Right atrium auricular region (tissue), 2 donors: Measurements from ENCODE around the gene ITIH4. TPM values are rescaled to one million over a fixed set of nuclear protein-coding genes. Genes with fewer than 3 reads are reported as not detected.

ENCODE experiments used
- DNase-seq: peaks from one replicate; pipeline ENCODE4 v3.0.0-alpha.2; 2019; ENCODE audit warnings: low spot score
- H3K27ac ChIP-seq, 2 donors: fragments of 200-600 bp; sonication (generic); 1 replicate in 1 of 2; 2 replicates in 1 of 2; pipeline ENCODE4 v1.5.1; 2016 to 2019
- H3K27me3 ChIP-seq, 2 donors: fragments of 200-600 bp; sonication (generic); one replicate each; pipeline versions ENCODE4 v1.5.1 to v1.6.0; 2017 to 2019
- H3K36me3 ChIP-seq: fragments of 200-600 bp; sonication (generic); one replicate; pipeline ENCODE4 v1.5.1; 2016
- H3K4me1 ChIP-seq, 2 donors: fragments of 200-600 bp; sonication (generic); one replicate each; pipeline versions ENCODE4 v1.5.1 to v1.6.0; 2017 to 2019
- H3K4me3 ChIP-seq, 2 donors: fragments of 200-600 bp; sonication (generic); 1 replicate in 1 of 2; 2 replicates in 1 of 2; pipeline ENCODE4 v1.5.1; 2017 to 2019; ENCODE audit warnings: mild to moderate bottlenecking in 1 of 2, moderate library complexity in 1 of 2
- H3K9me3 ChIP-seq, 2 donors: fragments of 200-600 bp; sonication (generic); one replicate each; pipeline ENCODE4 v1.5.1; 2019
- total RNA-seq, 2 donors: library from RNA; depleted of rRNA; stranded (reverse); fragments of >200 nt; gene quantifications; one replicate each; pipeline ENCODE4 v1.1.0, GENCODE V29; 2016
- TF ChIP-seq, protein P1 (sequence below), 2 donors: fragments of 200-600 bp; sonication (generic); IDR thresholded peaks; one replicate each; pipeline ENCODE4 v1.5.1; 2019; ENCODE audit warnings: antibody characterized with exemption in 2 of 2

ITIH4 gene
- total RNA-seq, 2 donors from 2014 or later = 1.2 TPM; not detected in 1

DNA sequence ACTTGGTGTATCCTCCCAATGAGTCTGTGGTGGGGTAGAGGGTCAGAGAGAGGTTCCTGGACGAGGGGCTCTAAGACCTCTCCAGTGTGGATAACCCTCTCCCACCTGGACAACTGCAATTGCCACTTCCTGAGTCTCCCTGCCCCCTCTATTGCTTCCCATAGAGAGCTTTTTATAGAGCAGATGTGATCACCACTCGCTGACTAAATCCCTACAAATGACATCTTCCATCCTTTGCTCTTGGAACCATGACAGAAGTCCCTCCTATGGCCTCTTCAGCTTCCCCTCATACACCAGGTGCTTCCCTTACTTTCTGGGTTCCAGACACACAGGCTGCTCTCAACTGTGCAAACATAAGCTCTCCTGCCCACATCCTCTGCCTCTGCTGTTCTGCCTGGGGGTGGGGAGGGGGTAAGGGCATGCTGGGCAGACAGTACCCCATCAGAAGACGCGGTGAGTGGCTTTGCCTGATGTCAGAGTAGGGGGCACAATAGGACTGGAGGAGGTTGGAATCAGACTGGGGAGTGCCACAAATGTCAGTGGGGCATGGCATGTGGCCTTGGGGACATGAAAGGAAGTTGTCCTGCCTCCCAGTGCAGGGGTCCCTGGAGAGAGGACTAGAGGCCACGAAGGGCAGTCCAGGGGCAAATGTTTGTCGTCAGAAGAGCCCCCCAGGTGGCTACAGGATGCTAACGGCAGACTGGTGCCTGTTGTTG is 20.7 kb downstream of the ITIH4 start:
- Histone ChIP-seq H3K4me1 (no peaks in the 10 kb centered on the region), H3K36me3 (no peaks in the 10 kb centered on the region), H3K9me3 (no peaks in the 10 kb centered on the region), H3K27me3 (no peaks in the 10 kb centered on the region), H3K4me3 (no peak overlapping the region), H3K27ac (no peak overlapping the region)
- TF ChIP-seq, protein P1, sequence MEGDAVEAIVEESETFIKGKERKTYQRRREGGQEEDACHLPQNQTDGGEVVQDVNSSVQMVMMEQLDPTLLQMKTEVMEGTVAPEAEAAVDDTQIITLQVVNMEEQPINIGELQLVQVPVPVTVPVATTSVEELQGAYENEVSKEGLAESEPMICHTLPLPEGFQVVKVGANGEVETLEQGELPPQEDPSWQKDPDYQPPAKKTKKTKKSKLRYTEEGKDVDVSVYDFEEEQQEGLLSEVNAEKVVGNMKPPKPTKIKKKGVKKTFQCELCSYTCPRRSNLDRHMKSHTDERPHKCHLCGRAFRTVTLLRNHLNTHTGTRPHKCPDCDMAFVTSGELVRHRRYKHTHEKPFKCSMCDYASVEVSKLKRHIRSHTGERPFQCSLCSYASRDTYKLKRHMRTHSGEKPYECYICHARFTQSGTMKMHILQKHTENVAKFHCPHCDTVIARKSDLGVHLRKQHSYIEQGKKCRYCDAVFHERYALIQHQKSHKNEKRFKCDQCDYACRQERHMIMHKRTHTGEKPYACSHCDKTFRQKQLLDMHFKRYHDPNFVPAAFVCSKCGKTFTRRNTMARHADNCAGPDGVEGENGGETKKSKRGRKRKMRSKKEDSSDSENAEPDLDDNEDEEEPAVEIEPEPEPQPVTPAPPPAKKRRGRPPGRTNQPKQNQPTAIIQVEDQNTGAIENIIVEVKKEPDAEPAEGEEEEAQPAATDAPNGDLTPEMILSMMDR (IDR thresholded peaks at IDR 0.05) = no peak
- no peak for DNase-seq

DNA sequence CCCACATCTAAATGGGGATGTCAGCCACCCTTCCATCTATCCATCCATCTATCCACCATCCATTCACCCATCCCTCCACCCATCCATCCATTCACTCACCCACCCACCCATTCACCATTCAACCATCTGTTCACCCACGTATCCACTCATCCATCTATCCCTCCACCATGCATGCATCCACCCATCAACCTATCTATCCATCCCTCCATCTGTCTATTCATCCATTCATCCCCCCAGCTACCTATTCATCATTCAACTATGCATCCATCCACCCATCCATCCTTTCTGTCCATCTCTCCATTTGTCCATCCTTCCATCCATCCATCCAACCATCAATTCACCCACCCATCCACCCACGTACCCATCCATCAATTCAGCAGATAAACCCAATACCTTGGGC is 21.3 kb downstream of the ITIH4 start:
- DNase-seq = no peak
- no peak overlapping the region for H3K27ac ChIP-seq
- H3K9me3 ChIP-seq = no peaks in the 10 kb centered on the region
- TF ChIP-seq, protein P1 (IDR thresholded peaks at IDR 0.05) = no peak
- H3K36me3 ChIP-seq = no peaks in the 10 kb centered on the region
- no peak overlapping the region for H3K4me3 ChIP-seq
- no peaks in the 10 kb centered on the region for H3K4me1 ChIP-seq
- H3K27me3 ChIP-seq = no peaks in the 10 kb centered on the region

DNA sequence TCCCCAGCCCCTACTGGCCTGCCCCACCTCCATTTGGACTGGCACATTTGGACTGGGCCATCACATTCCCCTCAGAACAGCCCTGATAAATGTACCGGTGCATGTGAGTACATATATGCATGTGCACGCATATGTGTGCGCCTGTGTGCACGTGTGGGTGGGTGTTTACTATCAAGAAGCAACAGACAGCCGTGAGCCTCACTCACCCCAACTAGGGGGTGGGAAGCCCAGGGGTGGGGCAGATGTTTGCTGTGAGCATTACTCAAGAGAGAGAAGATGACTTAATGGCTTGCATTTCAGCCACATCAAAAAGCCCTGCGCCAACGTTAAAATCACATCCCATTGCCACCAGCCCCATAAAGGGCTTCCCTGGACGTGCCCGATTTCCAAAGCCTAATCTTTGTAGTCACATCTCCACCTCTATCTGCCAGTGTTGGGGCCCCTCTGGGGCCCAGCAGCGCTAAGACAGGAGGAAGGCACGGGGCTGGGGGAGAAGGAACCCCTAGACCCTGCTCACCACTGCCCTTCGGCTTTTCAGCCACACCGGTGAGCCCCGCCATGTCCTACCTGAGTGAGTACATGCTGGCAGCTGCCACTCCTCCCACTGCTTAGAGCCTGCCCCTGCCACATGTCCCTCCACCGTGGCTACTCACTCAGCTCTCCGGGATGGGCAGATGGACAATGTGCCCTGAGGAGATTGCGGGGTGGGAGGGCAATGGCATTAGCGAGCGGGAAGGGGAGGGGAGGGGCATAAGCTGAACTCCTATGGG is 25.0 kb downstream of the ITIH4 start:
- H3K9me3 ChIP-seq = no peaks in the 10 kb centered on the region
- no peak for DNase-seq
- no peaks in the 10 kb centered on the region for H3K27me3 ChIP-seq
- no peak overlapping the region for H3K4me3 ChIP-seq
- TF ChIP-seq, protein P1 (IDR thresholded peaks at IDR 0.05) = no peak
- no peak overlapping the region for H3K27ac ChIP-seq
- no peaks in the 10 kb centered on the region for H3K4me1 ChIP-seq
- H3K36me3 ChIP-seq = no peaks in the 10 kb centered on the region

DNA sequence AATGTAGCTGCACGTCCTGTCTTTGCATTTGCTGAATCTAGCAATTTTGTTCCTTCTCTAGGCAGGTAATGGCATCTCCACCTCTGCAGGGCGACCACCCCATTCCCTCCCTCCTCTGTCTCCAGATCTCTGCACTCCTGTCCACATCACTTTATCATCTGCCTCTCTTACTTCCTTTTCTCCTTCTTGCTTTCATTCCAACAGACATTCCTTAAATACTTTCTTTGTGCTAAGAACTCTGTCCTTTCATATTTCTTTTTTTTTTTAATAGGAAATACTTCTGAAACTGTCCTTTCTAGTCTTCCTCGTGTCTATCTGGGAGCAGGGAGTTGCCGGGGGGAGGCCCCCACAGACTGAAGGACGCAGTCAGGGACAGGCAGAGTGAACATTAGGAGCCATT is 28.6 kb downstream of the ITIH4 start:
- DNase-seq = no peak

DNA sequence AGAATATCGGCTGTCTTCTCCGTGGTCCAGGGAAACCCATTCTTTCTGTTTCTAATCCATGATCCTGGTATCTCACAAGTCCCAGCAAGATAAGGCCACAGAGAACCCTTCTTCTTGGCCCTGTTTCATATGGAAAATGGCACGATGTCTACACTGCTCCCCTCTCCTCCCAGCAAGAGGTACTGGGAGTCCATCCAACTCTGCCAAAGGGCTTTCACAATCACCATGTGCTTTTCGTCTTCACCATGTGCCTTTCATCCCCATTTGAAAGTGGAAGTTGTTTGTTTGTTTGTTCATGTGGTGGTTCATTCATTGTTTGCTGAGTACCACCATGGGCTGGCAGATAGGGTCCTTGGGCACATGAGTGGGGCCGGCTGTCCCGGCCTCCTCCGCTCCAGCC is 30.4 kb downstream of the ITIH4 start:
- H3K4me3 ChIP-seq = no peak overlapping the region
- no peaks in the 10 kb centered on the region for H3K36me3 ChIP-seq
- no peak for DNase-seq
- no peaks in the 10 kb centered on the region for H3K4me1 ChIP-seq
- H3K9me3 ChIP-seq = no peaks in the 10 kb centered on the region
- H3K27ac ChIP-seq = no peak overlapping the region
- TF ChIP-seq, protein P1 (IDR thresholded peaks at IDR 0.05) = no peak
- no peaks in the 10 kb centered on the region for H3K27me3 ChIP-seq

More for the DNA sequence above, 28.6 kb downstream of the ITIH4 start:
- TF ChIP-seq, protein P1 (IDR thresholded peaks at IDR 0.05) = no peak
- no peaks in the 10 kb centered on the region for H3K36me3 ChIP-seq
- H3K27me3 ChIP-seq = no peaks in the 10 kb centered on the region
- H3K27ac ChIP-seq = no peak overlapping the region
- H3K4me1 ChIP-seq = no peaks in the 10 kb centered on the region
- no peaks in the 10 kb centered on the region for H3K9me3 ChIP-seq
- no peak overlapping the region for H3K4me3 ChIP-seq
